WERI-Rb-1 (cell line): Measurements from ENCODE around the gene LHPP.

ENCODE experiments used
- DNase-seq: peaks from one replicate; pipeline ENCODE4 v3.0.0-alpha.2; 2020
- H3K27ac ChIP-seq: fragments of 250-450 bp; sonication (Bioruptor Pico); 2 replicates; pipeline ENCODE4 v1.5.1; 2020; ENCODE audit warnings: mild to moderate bottlenecking, moderate library complexity
- H3K27me3 ChIP-seq: fragments of 250-450 bp; sonication (Bioruptor Pico); 2 replicates; pipeline ENCODE4 v1.5.1; 2021; ENCODE audit warnings: mild to moderate bottlenecking, low read depth, moderate library complexity; ENCODE audit not compliant: insufficient read depth, severe bottlenecking
- H3K36me3 ChIP-seq: fragments of 250-450 bp; sonication (Bioruptor Pico); 2 replicates; pipeline ENCODE4 v1.5.1; 2020; ENCODE audit warnings: mild to moderate bottlenecking, moderate library complexity
- H3K4me3 ChIP-seq: 2 replicates; pipeline ENCODE4 v1.5.1; 2011; ENCODE audit warnings: low read depth, mild to moderate bottlenecking, control low read depth, low read length
- H3K9me3 ChIP-seq: fragments of 250-450 bp; sonication (Bioruptor Pico); 2 replicates; pipeline ENCODE4 v1.5.1; 2021; ENCODE audit warnings: mild to moderate bottlenecking, moderate library complexity; ENCODE audit not compliant: severe bottlenecking
- TF ChIP-seq, protein P1 (sequence below): IDR thresholded peaks from 2 replicates; pipeline ENCODE4 v1.5.1; 2011; ENCODE audit warnings: low read depth, mild to moderate bottlenecking, control low read depth, inconsistent platforms, low read length

The LHPP gene

DNA sequence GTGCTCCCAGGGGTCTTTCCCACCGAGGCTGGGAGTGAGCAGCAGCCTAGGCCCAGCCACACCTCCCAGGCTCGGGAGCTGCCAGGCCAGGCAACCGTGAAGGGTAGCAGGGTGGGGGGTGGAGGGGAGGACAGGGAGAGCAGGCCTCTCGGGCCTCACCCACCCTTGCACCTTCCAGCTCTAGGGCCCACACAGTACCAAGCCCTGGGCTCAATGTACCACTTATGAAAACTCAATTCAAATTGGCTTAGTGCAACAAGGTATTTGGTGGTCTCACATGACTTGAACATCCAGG, 155.2 kb downstream of the LHPP start:
- Histone ChIP-seq H3K4me3 (no peak overlapping the region), H3K27me3 (no peaks in the 10 kb centered on the region), H3K36me3 (no peaks in the 10 kb centered on the region; the same call in 1 of the 2 replicates), H3K27ac (no peak overlapping the region), H3K9me3 (no peaks in the 10 kb centered on the region)
- TF ChIP-seq, protein P1, sequence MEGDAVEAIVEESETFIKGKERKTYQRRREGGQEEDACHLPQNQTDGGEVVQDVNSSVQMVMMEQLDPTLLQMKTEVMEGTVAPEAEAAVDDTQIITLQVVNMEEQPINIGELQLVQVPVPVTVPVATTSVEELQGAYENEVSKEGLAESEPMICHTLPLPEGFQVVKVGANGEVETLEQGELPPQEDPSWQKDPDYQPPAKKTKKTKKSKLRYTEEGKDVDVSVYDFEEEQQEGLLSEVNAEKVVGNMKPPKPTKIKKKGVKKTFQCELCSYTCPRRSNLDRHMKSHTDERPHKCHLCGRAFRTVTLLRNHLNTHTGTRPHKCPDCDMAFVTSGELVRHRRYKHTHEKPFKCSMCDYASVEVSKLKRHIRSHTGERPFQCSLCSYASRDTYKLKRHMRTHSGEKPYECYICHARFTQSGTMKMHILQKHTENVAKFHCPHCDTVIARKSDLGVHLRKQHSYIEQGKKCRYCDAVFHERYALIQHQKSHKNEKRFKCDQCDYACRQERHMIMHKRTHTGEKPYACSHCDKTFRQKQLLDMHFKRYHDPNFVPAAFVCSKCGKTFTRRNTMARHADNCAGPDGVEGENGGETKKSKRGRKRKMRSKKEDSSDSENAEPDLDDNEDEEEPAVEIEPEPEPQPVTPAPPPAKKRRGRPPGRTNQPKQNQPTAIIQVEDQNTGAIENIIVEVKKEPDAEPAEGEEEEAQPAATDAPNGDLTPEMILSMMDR = no peak
- DNase-seq = no peak

DNA sequence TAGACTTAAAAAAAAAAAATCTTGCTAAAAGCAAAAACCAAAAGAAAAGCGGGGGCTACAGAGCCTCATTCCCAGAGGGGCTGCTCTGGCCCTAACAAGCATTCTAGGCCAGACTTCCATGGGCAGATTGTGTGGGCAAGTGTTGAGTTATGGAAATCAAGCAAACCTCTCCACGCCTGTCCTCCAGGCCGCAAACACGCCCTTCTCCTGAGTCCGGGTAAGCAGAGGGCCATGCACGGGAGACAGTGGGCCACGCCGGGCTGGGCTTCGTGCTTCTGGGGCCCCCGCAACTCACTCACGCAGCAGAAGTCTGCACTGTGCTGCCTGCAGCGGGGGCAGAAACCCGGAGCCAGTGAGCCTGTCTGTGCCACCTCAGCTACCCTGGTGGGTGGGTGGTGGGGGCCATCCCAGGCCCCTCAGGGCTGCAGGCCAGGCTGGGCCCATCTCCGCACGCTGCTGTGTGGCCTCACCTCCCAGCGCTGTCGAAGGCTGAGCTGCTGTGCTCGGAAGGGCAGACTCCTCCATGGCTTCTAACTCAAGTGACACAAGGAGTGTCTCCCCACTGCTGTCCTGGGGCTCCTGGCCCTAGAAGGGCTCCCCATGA, 156.9 kb downstream of the LHPP start:
- H3K36me3 ChIP-seq = no peaks in the 10 kb centered on the region; the same call in 1 of the 2 replicates
- H3K27me3 ChIP-seq = no peaks in the 10 kb centered on the region
- H3K9me3 ChIP-seq = no peaks in the 10 kb centered on the region
- H3K27ac ChIP-seq = no peak overlapping the region
- TF ChIP-seq, protein P1 = no peak
- H3K4me3 ChIP-seq = no peak overlapping the region
- no peak for DNase-seq

DNA sequence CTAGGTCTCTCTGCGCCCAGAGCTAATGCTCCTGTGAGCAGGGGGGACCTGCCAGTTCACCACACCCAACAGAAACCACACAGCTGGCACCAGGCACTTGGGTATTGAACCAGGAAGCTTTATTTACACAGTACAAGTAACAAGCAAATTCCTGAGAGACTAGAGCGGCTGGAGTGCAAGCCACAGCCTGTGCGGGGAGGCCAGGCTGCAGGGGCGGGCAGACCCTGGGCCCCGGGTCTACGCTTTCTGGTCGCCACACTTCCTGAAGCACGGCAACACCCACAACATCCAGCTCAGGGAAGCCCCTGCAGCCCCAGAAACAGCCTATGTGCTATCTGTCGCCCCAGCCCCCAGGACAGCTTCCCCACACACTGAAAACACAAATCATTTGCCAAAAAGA, 157.6 kb downstream of the LHPP start:
- Histone ChIP-seq H3K4me3 (no peak overlapping the region), H3K36me3 (no peaks in the 10 kb centered on the region; the same call in 1 of the 2 replicates), H3K27me3 (no peaks in the 10 kb centered on the region), H3K9me3 (no peaks in the 10 kb centered on the region), H3K27ac (no peak overlapping the region)
- DNase-seq = no peak
- TF ChIP-seq, protein P1 = no peak

DNA sequence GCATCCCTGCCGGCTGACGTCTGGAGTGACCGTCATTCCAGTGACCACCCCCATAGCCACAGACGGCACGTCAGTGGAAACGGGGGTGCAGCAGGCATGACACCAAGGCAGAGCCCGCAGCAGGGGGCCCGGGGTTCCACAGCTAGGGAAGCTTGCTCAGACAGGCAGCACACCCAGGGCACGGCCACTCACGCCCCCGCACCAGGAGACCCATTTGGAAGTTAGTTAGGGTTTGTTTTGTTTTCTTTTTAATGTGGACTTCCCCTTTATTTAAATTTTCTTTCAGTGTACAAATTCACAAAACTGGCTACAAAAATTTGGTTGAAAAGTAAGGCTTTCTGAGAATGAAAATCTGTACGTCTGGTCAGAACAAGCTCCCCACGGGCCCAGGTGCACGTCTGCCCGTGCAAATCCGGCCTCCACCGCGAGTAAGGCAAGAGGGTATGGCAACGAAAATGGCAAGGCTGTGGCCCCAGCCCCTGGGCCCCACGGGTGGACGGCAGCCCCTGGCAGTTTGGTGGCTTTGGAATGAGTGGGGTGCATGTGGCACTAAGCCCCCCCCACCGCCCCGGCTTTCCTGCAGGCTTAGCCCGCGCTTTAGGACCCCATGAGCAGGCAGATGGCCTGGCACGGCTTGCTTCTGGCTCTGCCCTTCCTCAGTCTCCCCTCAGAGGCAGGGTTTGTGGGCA, 158.3 kb downstream of the LHPP start:
- no peaks in the 10 kb centered on the region for H3K9me3 ChIP-seq
- no peaks in the 10 kb centered on the region for H3K27me3 ChIP-seq
- H3K4me3 ChIP-seq = no peak overlapping the region
- no peaks in the 10 kb centered on the region; the same call in 1 of the 2 replicates for H3K36me3 ChIP-seq
- TF ChIP-seq, protein P1 = no peak
- no peak overlapping the region for H3K27ac ChIP-seq
- no peak for DNase-seq

DNA sequence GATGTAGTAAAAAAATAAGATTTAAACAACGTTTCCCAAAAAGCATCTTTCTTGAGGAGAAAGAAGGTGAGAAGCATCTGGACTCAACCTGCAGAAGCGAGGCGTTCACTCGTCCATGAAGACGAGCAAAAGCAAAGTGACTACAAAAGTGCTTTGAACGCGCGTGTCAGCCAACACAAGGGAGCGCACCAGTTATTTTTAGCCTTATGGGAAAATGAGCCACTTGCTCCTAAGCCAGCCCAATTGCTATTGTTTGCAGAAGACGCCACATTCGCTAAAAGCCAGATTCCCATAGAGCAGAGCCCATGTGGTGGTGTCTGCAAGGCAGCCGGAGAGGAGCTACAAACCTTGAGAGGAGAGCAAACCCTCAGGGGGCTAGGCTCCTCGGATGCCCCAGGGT, 160.0 kb downstream of the LHPP start:
- TF ChIP-seq, protein P1 = no peak
- no peak for DNase-seq
- Histone ChIP-seq H3K27ac (no peak overlapping the region), H3K4me3 (no peak overlapping the region), H3K9me3 (no peaks in the 10 kb centered on the region), H3K36me3 (no peaks in the 10 kb centered on the region; the same call in 1 of the 2 replicates), H3K27me3 (no peaks in the 10 kb centered on the region)
